ENCODE results near the gene DUSP11.

Gene DUSP11

GRCh38 chr2:73779467-73780236, at the start of gene DUSP11:
Gene DUSP11, minus strand, starts transcription at chr2:73780103. Its CDS starts 129 bp downstream, at chr2:73779974.
- peak; percentile 95 to 97 for DNase-seq (ENCODE audit: low read depth in 2 of 2)
- peak within 1 kb of the TSS; percentile 95 to 98 for H3K4me3 ChIP-seq (replicated peaks in 1 of 2; ENCODE audit: low read depth in 2 of 2, low read length in 2 of 2)
- peak; percentile 96 for TF ChIP-seq CTCF (IDR thresholded peaks at IDR 0.05; ENCODE audit: low read depth, low read length)

GRCh38 chr2:73828818-73829570, 49.1 kb upstream of the DUSP11 start, which contains the start of gene STAMBP:
Gene STAMBP, plus strand, starts transcription at chr2:73828961. Its CDS starts 1,896 bp downstream, at chr2:73830857.
- DNase-seq (ENCODE audit: low read depth in 2 of 2): peak; percentile 96 to 98
- peak within 1 kb of the TSS; percentile 70 to 82 for H3K4me3 ChIP-seq (replicated peaks in 1 of 2; ENCODE audit: low read depth in 2 of 2, low read length in 2 of 2)
- no peak for TF ChIP-seq CTCF (IDR thresholded peaks at IDR 0.05; ENCODE audit: low read depth, low read length)

DNA sequence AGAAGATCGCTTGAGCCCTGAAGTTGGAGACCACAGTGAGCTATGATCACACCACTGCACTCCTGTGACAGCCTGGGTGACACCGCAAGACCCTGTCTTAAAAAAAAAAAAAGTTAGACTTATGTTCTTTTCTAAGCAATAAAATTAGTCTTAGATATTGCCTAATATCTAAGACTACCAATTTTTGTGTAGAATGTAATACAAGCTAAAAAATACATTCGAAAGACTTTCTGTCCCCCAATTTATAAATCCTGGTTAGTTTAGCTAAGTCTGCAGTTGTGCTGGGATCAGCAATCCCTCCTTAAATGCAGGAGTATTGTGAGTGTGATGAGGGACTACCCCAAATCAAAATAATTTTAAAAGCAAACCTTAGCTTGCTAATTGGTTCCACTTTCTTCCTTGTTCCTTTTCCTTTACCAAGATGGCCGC, 48.5 kb upstream of the DUSP11 start:
- no peak for TF ChIP-seq CTCF (IDR thresholded peaks at IDR 0.05; ENCODE audit: low read depth, low read length)
- no peak for DNase-seq (ENCODE audit: low read depth in 2 of 2)
- H3K4me3 ChIP-seq (replicated peaks in 1 of 2; ENCODE audit: low read depth in 2 of 2, low read length in 2 of 2): peak overlapping the region; percentile 70 to 82

GRCh38 chr2:73827660-73828388, 47.9 kb upstream of the DUSP11 start:
- no peak overlapping the region for H3K4me3 ChIP-seq (replicated peaks in 1 of 2; ENCODE audit: low read depth in 2 of 2, low read length in 2 of 2)
- no peak for TF ChIP-seq CTCF (IDR thresholded peaks at IDR 0.05; ENCODE audit: low read depth, low read length)
- no peak for DNase-seq (ENCODE audit: low read depth in 2 of 2)

GRCh38 chr2:73827018-73827417, 47.1 kb upstream of the DUSP11 start:
- no peak overlapping the region for H3K4me3 ChIP-seq (replicated peaks in 1 of 2; ENCODE audit: low read depth in 2 of 2, low read length in 2 of 2)
- DNase-seq (ENCODE audit: low read depth in 2 of 2): peak; percentile 59 to 69
- TF ChIP-seq CTCF (IDR thresholded peaks at IDR 0.05; ENCODE audit: low read depth, low read length): peak; percentile 52

GRCh38 chr2:73825408-73825807, 45.5 kb upstream of the DUSP11 start:
- no peak for DNase-seq (ENCODE audit: low read depth in 2 of 2)
- H3K4me3 ChIP-seq (replicated peaks in 1 of 2; ENCODE audit: low read depth in 2 of 2, low read length in 2 of 2): no peak overlapping the region
- TF ChIP-seq CTCF (IDR thresholded peaks at IDR 0.05; ENCODE audit: low read depth, low read length): no peak
